Fibroblast of skin of back (primary cell): Measurements from ENCODE around the gene NADK.
"Not testable (repeated sequence)": the region's sequence is repeated elsewhere in the genome, so short reads cannot be mapped to it uniquely, and the experiment has no call there.

Experiments
- DNase-seq: peaks from one replicate; pipeline ENCODE4 v3.0.0-alpha.2; 2013

The NADK gene

GRCh38 chr1:1703796-1704195, 74.5 kb downstream of the NADK start:
- no peak for DNase-seq

GRCh38 chr1:1702506-1702905, 75.8 kb downstream of the NADK start:
- not testable (repeated sequence) for DNase-seq
